Thymus (tissue), 11 donors: ENCODE measurements around the gene DSCAM. TPM values are rescaled to one million over a fixed set of nuclear protein-coding genes. Genes with fewer than 3 reads are reported as not detected.

Experiments used
- DNase-seq, 9 donors: peaks; one replicate each; pipeline ENCODE4 v3.0.0-alpha.2; 2013; ENCODE audit warnings: low spot score in 9 of 9, low read depth in 6 of 9, missing footprints in 1 of 9
- H3K27ac ChIP-seq, 2 donors: one replicate each; pipeline ENCODE4 v1.5.1; 2013; ENCODE audit warnings: control low read depth in 1 of 2, low read depth in 1 of 2, low read length in 1 of 2, mild to moderate bottlenecking in 1 of 2, moderate library complexity in 1 of 2
- H3K27me3 ChIP-seq, 2 donors: one replicate each; pipeline ENCODE4 v1.5.1; 2013; ENCODE audit warnings: low read length in 1 of 2; ENCODE audit not compliant: control insufficient read depth in 2 of 2, insufficient read depth in 1 of 2
- H3K36me3 ChIP-seq, 2 donors: one replicate each; pipeline ENCODE4 v1.5.1; 2013; ENCODE audit warnings: low read length in 1 of 2, mild to moderate bottlenecking in 1 of 2, moderate library complexity in 1 of 2; ENCODE audit not compliant: control insufficient read depth in 2 of 2, insufficient read depth in 2 of 2
- H3K4me1 ChIP-seq, 2 donors: one replicate each; pipeline ENCODE4 v1.5.1; 2013; ENCODE audit warnings: low read length in 2 of 2; ENCODE audit not compliant: control insufficient read depth in 2 of 2, insufficient read depth in 2 of 2
- H3K4me3 ChIP-seq, 2 donors: one replicate each; pipeline ENCODE4 v1.5.1; 2013; ENCODE audit warnings: low read length in 2 of 2, control low read depth in 1 of 2, mild to moderate bottlenecking in 1 of 2
- H3K9me3 ChIP-seq, 2 donors: one replicate each; pipeline ENCODE4 v1.5.1; 2013; ENCODE audit warnings: low read length in 1 of 2, mild to moderate bottlenecking in 1 of 2; ENCODE audit not compliant: control insufficient read depth in 2 of 2, insufficient read depth in 1 of 2
- WGBS: extraction: QIAGEN DNeasy Blood & Tissue Kit; methylation state at CpG from one replicate; pipeline ENCODE4 v1.1.7; 2013; 5-methylcytosine and 5-hydroxymethylcytosine counted together
- polyA plus RNA-seq: library from polyadenylated mRNA; stranded (reverse); fragments of 200-250 nt; gene quantifications from one replicate; pipeline ENCODE4 v1.2.3, GENCODE V29; 2013
- total RNA-seq: library from RNA; stranded (reverse); fragments of 120-200 nt; gene quantifications from one replicate; pipeline ENCODE4 v1.2.4, GENCODE V29; 2013
- donor health status: healthy.

Gene DSCAM
- total and polyA plus RNA-seq, 2 donors: 0.02 to 0.05 TPM

GRCh38 chr21:40016234-40016633 lies 830.7 kb downstream of the DSCAM start:
- Histone ChIP-seq H3K9me3 (peaks cover 0 to 21% of the 10 kb centered on the region in 2 donors), H3K27ac (no peak overlapping the region), H3K27me3 (no peaks in the 10 kb centered on the region), H3K4me1 (no peaks in the 10 kb centered on the region), H3K4me3 (no peak overlapping the region), H3K36me3 (no peaks in the 10 kb centered on the region)
- WGBS: 76% methylated on average over 3 of the region's 3 CpGs
- DNase-seq: no peak

- 85% methylated on average over 3 of the region's 3 CpGs for WGBS
- H3K4me3 ChIP-seq: no peak overlapping the region
- no peak for DNase-seq
These were observed 831.1 kb downstream of the DSCAM start for GRCh38 chr21:40015818-40016217.

GRCh38 chr21:40014394-40014793 lies 832.6 kb downstream of the DSCAM start:
- no peak overlapping the region for H3K27ac ChIP-seq
- no peak overlapping the region for H3K4me3 ChIP-seq
- 93% methylated on average over 9 of the region's 9 CpGs for WGBS
- H3K36me3 ChIP-seq: no peaks in the 10 kb centered on the region
- H3K27me3 ChIP-seq: no peaks in the 10 kb centered on the region
- no peaks in the 10 kb centered on the region for H3K4me1 ChIP-seq
- H3K9me3 ChIP-seq: peaks cover 0 to 13% of the 10 kb centered on the region in 2 donors
- no peak for DNase-seq

More at GRCh38 chr21:40015818-40016217, 831.1 kb downstream of the DSCAM start:
- no peaks in the 10 kb centered on the region for H3K36me3 ChIP-seq
- no peaks in the 10 kb centered on the region for H3K4me1 ChIP-seq
- H3K27ac ChIP-seq: no peak overlapping the region
- H3K9me3 ChIP-seq: peaks cover 0 to 19% of the 10 kb centered on the region in 2 donors
- no peaks in the 10 kb centered on the region for H3K27me3 ChIP-seq

GRCh38 chr21:40013001-40013735 lies 833.8 kb downstream of the DSCAM start:
- Histone ChIP-seq H3K4me3 (no peak overlapping the region), H3K27me3 (no peaks in the 10 kb centered on the region), H3K27ac (no peak overlapping the region), H3K9me3 (peaks cover 0 to 13% of the 10 kb centered on the region in 2 donors), H3K4me1 (no peaks in the 10 kb centered on the region), H3K36me3 (no peaks in the 10 kb centered on the region)
- 95% methylated on average over 26 of the region's 26 CpGs for WGBS
- no peak for DNase-seq

GRCh38 chr21:40011371-40011770 lies 835.6 kb downstream of the DSCAM start:
- Histone ChIP-seq H3K4me1 (no peaks in the 10 kb centered on the region), H3K36me3 (no peaks in the 10 kb centered on the region), H3K9me3 (peaks cover 0 to 8% of the 10 kb centered on the region in 2 donors), H3K27me3 (no peaks in the 10 kb centered on the region), H3K4me3 (no peak overlapping the region), H3K27ac (no peak overlapping the region)
- no peak for DNase-seq
- WGBS: 98% methylated on average over 1 of the region's 1 CpG

GRCh38 chr21:40002978-40003377 lies 844.0 kb downstream of the DSCAM start:
- Histone ChIP-seq H3K27ac (no peak overlapping the region), H3K4me3 (no peak overlapping the region), H3K9me3 (no peaks in the 10 kb centered on the region), H3K4me1 (no peaks in the 10 kb centered on the region), H3K36me3 (no peaks in the 10 kb centered on the region), H3K27me3 (no peaks in the 10 kb centered on the region)
- no peak for DNase-seq
- WGBS: 65% methylated on average over 1 of the region's 1 CpG

- DNase-seq: no peak
- H3K9me3 ChIP-seq: no peaks in the 10 kb centered on the region
- 94% methylated on average over 19 of the region's 19 CpGs for WGBS
These were observed 862.5 kb downstream of the DSCAM start for GRCh38 chr21:39984286-39984991.

GRCh38 chr21:39980241-39980820 lies 866.6 kb downstream of the DSCAM start:
- no peak for DNase-seq
- no peak overlapping the region for H3K27ac ChIP-seq
- no peaks in the 10 kb centered on the region for H3K27me3 ChIP-seq
- no peaks in the 10 kb centered on the region for H3K36me3 ChIP-seq
- no peaks in the 10 kb centered on the region for H3K4me1 ChIP-seq
- no peak overlapping the region for H3K4me3 ChIP-seq
- 79% methylated on average over 6 of the region's 6 CpGs for WGBS
- no peaks in the 10 kb centered on the region for H3K9me3 ChIP-seq

More at GRCh38 chr21:39984286-39984991, 862.5 kb downstream of the DSCAM start:
- Histone ChIP-seq H3K4me3 (no peak overlapping the region), H3K4me1 (no peaks in the 10 kb centered on the region), H3K36me3 (no peaks in the 10 kb centered on the region), H3K27me3 (no peaks in the 10 kb centered on the region), H3K27ac (no peak overlapping the region)

- H3K36me3 ChIP-seq: no peaks in the 10 kb centered on the region
- no peak overlapping the region for H3K27ac ChIP-seq
- no peaks in the 10 kb centered on the region for H3K4me1 ChIP-seq
- WGBS: 90% methylated on average over 8 of the region's 8 CpGs
- H3K27me3 ChIP-seq: no peaks in the 10 kb centered on the region
- no peak for DNase-seq
- no peak overlapping the region for H3K4me3 ChIP-seq
- no peaks in the 10 kb centered on the region for H3K9me3 ChIP-seq
These were observed 867.6 kb downstream of the DSCAM start for GRCh38 chr21:39979321-39979720.
